Right ventricle myocardium inferior (tissue), 1 donor: ENCODE data around the gene PYGB. TPM values are rescaled to one million over a fixed set of nuclear protein-coding genes. Genes with fewer than 3 reads are reported as not detected.
"Not testable (repeated sequence)": the region's sequence is repeated elsewhere in the genome, so short reads cannot be mapped to it uniquely, and the experiment has no call there.

ENCODE experiments used
- ATAC-seq: fragments of 200-7000 bp; cut with Tn5 transposase; one replicate; pipeline ENCODE4 v1.9.1; 2020; ENCODE audit warnings: mild to moderate bottlenecking, moderate library complexity
- DNase-seq: peaks from one replicate; pipeline ENCODE4 v3.0.0; 2021; ENCODE audit errors: missing footprints
- intact Hi-C: fragments of 100-400 bp; cut with DNase I; formaldehyde crosslinking; loops from one replicate; pipeline ENCODE4 v1.11.0; 2022
- total RNA-seq: library from RNA; stranded (reverse); fragmentation: NEBNext Ultra II Directional; extraction: Animal tissue kit (Norgen Biotek cat#: 25700); gene quantifications from one replicate; pipeline ENCODE4 v1.2.1, GENCODE V29; 2021
- donor health status: DM: no; HTN: yes; CAD: no; lungs with severe emphysema.

PYGB gene
- total RNA-seq, 1 donor from 2014 or later = 174 TPM

DNA sequence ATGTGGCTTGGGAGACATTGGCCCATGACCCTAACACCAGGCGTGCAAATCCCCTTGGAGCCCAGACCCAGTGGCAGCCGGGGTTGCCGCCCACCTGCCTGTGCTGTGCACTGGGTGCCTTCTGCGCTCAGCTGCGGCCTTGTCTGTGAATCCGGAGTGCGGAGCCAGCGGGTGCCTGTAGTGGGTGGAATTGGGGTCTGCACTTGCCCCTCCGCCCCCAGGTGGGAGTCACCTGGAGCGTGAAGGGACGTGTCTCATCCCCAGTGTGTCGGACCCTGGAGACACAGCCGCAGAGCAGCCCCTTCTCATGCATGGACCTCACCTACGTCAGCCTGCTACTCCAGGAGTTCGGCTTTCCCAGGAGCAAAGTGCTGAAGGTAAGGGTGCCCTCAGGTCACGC, 22.9 kb upstream of the PYGB start:
- ATAC-seq = no peak
- DNase-seq = no peak
- intact Hi-C loops = no loop called here

DNA sequence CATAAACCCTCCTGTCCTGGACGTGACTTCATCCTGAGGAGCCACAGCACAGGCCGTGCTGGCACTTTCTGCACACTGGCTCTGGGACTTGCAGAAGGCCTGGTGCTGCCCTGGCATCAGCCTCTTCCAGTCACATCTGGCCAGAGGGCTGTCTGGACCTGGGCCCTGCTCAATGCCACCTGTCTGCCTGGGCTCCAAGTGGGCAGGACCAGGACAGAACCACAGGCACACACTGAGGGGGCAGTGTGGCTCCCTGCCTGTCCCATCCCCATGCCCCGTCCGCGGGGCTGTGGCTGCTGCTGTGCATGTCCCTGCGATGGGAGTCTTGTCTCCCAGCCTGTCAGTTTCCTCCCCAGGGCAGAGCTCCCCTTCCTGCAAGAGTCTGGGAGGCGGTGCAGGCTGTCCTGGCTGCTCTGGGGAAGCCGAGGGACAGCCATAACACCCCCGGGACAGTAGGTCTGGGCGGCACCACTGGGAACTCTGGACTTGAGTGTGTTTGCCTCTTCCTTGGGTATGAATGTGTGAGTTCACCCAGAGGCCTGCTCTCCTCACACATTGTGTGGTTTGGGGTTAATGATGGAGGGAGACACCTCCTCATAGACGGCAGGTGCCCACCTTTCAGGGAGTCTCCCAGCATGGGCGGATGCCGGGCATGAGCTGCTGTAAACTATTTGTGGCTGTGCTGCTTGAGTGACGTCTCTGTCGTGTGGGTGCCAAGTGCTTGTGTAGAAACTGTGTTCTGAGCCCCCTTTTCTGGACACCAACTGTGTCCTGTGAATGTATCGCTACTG, 22.0 kb upstream of the PYGB start:
- intact Hi-C loops = loop anchor here (2.0 kb wide), 1 partner anchor 21 kb away; no protein-coding TSS in a partner anchor
- DNase-seq (no peak), ATAC-seq (peak; percentile 28)

DNA sequence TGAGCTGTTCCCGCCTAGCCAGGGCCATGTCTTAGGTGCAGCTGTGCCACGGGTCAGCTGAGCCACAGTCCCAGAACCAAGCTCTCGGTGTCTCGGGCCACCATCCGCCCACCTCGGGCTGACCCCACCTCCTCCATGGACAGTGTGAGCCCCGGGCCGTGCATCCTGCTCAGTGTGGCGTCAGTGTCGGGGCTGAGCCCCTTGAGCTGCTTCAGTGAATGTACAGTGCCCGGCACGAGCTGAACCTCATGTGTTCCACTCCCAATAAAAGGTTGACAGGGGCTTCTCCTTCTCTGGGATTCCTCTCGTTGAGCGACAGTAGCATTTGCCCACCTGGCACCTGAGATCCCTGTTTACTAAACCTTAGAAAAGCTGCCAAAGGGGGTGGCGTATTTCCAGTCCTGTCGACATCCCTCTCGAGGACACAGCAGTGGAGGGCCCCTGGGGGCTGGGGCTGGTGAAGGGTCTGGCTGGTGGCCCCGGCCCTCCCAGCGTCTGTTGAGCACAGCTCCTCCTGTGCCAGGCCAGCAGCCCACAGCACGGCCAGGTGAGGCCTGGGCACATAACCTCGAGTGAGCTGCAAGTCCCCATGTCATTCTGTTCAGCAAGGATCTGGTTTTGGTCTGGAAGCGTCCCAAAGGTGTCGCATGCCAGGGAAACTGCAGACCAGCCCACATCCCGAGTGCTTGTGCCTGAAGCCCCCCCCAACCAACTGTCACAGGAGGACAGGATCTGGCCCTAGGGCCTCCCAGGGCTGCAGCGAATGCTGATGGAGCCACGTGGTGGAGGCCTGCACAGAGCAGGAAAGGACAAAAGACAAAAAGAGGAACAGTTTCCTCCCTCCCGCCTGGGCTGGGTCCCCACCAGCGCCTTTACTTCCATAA, 21.2 kb upstream of the PYGB start:
- peak; percentile 58 for ATAC-seq
- intact Hi-C loops = loop anchor here (2.0 kb wide), 1 partner anchor 20 kb away; no protein-coding TSS in a partner anchor
- peak; percentile 84 for DNase-seq

DNA sequence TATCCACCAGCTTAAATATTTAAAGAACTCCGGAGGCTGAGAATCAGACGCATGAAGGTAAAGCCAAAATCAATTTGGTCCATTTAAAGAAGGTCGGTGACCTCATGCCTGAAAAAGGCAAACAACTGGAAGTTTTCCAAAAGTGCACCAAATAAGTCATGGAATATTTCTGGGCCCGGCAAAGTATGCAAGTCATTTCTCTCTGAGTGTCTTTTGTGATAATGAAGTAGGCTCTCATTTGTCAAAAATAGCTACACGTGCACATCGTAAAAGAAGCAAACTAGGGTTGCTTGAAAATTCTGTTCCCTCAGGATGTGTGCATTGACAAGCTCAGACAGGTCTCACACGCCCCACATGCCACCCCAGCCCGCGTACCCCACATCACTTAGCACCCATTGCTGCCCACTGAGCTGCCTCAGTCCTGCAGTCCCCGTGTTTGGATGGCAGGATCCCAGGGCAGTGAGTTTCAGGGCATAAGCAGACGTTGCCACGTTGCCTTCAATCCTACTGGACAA, 20.5 kb upstream of the PYGB start:
- intact Hi-C loops = loop anchor here (2.0 kb wide), 1 partner anchor 19 kb away; no protein-coding TSS in a partner anchor

DNA sequence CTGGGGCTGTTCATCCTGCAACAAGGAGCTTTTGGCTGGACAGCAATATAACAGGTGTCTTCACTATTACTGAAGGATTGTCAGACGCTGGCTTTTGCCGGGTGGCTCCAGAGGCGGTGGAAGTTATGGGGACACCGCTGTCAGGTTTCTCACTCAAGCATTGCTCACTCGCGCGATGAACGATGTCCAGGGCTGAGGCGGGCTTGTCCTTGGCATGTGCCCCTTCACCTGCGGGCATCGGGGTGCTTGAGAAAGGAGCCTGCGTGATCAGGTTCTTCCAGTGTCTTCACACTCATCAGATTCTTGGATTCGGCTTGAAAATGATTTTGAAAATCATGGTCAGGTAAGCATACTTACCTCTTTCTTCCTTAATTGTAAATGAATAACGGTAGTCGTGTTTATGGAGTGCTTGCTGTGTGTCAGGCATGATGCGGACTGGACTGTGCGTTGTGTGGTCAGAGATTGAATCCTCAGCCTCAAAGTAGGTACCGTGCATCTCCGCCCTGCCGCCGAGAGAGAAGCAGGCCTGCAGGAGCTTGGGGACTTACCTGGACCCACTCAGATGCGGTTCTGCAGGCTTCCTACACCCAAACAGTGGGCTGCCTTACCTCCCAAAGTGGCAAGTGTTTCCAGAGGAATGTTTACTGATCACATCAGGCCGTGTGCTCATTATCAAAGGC, 18.3 kb upstream of the PYGB start:
- no peak for DNase-seq
- intact Hi-C loops = no loop called here
- no peak for ATAC-seq

More for the DNA sequence above, 20.5 kb upstream of the PYGB start:
- DNase-seq (no peak), ATAC-seq (peak; percentile 43)

DNA sequence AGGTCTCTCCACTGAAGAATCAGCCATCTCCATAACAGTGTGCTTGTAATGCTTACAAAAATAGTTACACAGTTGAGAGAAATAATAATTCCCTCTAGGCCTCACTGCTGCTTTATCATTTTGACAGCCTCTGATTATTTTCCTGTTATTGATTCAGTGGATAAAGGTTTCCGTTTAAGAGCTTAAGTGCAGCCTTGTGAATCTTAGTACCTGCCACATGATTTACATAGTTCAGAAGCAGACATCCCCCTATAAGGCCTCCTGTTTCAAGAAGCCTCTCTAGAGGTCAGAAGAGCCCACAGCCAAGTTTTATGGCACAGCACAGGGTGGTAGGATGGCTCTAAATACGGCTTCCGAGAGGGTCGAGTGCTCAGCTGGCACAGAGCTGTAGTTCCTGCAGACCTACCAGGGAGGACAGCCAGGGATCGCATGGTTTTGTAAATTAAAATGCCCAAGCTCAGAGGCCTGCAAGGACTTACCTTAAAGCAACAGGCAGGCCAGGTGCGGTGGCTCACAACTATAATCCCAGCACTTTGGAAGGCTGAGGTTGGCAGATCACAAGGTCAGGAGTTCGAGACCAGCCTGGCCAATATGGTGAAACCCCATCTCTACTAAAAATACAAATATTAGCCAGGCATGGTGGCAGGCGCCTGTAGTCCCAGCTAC, 17.6 kb upstream of the PYGB start:
- intact Hi-C loops = no loop called here
- ATAC-seq (peak; percentile 52), DNase-seq (no peak)

DNA sequence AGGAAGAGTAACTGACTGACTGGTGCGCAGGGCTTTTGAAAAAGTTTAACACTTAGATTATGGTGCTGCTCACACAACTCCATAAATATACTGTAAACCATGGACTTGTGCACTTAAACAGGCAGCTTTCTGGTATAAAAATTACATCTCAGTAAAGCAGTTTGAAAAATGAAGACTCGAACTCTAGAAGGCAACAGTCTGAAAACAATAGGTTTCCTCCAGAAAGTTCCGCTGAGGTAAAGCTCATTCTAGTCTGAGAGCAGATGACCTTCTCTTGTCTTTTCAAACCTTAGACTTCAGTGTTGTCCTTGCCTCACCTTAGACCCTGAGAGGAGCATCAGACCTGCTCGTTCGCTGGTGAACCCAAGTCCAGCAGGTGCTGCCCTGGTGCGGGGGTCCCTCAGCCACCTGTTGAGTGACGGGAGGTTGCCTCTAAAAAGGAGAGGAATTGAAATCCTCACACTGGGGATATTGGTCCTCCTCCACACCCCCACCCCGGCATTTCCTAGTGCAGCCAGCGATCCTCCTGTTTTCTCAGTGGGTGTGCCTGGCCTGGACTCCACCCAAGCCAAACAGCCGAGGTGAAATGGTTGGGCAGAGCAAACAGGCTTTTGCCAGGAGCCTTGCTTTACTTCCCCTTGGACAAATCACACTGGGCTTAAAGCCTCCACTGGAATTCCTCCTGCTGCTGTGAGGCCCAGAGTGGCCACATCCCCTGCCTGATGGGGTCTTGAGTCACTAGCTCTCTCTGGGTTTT, 14.7 kb upstream of the PYGB start:
- intact Hi-C loops = no loop called here
- DNase-seq = no peak
- ATAC-seq = peak; percentile 24

DNA sequence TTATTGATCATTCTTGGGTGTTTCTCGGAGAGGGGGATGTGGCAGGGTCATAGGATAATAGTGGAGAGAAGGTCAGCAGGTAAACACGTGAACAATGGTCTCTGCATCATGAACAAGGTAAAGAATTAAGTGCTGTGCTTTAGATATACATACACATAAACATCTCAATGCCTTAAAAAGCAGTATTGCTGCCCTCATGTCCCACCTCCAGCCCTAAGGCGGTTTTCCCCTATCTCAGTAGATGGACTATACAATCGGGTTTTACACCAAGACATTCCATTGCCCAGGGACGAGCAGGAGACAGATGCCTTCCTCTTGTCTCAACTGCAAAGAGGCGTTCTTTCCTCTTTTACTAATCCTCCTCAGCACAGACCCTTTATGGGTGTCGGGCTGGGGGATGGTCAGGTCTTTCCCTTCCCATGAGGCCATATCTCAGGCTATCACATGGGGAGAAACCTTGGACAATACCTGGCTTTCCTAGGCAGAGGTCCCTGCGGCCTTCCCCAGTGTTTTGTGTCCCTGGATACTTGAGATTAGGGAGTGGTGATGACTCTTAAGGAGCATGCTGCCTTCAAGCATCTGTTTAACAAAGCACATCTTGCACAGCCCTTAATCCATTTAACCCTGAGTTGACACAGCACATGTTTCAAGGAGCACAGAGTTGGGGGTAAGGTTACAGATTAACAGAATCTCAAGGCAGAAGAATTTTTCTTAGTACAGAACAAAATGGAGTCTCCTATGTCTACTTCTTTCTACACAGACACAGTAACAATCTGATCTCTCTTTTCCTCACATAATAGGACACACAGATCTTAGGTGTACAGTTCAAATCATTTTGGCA, 13.7 kb upstream of the PYGB start:
- intact Hi-C loops, ATAC-seq, DNase-seq: not testable (repeated sequence)

DNA sequence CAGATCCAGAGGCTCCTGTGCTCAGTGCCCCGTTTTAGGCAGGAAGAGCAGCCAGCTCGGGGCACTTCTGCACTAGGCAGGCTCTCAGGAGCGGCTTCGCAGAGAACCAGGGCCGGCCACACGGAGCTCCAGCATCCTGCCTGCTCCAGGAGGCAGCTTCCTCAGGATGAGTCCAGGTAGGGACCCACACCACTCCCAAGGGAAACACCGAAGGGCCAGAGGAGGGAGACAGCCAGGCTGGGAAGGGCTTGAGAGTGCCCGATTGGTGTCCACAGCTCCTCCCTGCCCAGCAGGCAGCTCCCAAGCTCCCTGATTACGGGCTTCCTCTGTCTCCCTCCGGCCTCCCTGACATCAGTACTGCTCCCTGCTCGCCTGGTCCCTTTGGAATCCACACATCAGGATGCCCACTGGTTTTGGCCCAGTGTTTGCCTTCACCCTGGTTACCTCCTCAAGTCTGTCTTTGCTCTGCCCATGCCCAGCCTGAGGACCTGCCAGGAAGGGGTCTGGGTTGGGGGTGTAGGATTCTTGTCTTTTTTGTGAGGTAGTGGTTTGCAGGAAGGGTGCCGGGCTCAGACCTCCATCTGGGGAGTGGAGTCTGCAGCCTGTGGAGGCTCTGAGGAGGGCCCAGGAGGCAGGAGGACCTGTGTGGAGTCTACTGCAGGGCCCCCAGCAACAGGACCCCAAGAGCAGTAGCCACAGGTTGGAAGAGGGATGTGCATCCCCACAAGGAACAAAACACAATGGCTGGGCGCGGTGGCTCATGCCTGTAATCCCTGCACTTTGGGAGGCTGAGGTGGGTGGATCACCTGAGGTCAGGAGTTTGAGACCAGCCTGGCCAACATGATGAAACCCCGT, 11.2 kb upstream of the PYGB start:
- intact Hi-C loops = no loop called here
- ATAC-seq (no peak), DNase-seq (no peak)

DNA sequence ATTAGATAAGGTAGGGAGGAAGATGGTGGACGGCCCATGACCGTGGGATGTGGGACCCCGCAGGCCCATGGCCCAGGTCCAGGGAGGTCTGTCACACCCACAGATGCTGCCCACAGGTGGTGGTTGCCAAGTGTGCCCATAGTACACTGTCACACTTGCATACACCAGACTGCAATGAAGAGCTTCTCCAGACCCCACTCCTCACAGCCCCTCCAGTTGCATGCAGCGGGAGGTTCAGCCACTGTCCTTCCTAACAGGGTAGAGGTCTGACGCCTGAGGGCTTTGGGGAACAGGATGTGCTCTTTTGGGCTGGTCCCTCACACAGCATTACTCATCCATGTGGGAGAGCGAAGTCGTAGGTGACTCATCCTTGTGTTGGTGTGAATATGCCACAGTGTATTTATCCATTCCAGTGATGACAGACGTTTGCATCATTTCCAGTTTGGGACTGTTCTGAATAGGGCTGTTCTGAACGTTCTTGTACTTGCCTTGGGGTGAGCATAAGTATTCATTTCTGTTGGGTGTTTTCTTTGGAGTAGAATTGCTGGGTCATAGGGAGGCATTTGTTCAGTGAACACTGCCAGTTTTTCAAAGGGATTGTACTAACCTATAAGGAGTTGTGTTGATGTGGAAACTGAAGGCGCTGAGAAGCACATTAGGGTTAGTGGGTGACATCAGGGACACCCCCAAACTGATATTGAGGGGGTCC, 10.1 kb upstream of the PYGB start:
- intact Hi-C loops = no loop called here
- no peak for DNase-seq
- peak; percentile 92 for ATAC-seq

DNA sequence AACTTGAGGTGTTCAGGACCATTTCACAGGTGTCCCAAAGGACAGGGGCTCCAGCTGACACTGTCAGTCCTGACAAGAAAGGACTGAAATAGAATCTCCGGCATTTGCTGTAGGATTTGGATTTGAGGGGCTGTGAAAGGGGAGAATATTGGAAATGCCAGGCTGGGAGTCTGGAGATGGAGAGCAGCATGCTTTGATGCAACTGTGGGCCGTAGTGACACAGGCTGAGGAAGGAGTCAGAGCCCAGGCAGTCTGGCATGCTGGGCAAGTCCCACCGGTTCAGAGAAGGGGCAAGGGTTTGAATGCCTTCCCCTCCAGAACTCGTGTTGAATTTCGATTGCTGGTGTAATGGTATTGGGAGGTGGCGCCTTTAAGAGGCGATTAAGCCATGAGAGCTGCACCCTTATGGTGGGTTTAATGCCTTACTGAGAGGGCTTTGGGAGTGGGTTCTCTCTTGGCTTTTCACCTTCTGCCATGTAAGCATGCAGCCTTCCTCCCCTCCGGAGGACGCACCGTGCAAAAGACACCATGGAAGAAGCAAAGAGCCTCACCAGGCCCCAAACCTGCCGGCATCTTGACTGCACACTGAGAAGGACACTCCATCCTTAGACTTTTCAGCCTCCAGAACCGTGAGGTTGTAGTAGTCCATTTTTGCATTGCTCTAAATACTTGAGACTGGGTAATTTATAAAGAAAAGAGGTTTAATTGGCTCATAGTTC, 9.4 kb upstream of the PYGB start:
- ATAC-seq (no peak), DNase-seq (no peak)

DNA sequence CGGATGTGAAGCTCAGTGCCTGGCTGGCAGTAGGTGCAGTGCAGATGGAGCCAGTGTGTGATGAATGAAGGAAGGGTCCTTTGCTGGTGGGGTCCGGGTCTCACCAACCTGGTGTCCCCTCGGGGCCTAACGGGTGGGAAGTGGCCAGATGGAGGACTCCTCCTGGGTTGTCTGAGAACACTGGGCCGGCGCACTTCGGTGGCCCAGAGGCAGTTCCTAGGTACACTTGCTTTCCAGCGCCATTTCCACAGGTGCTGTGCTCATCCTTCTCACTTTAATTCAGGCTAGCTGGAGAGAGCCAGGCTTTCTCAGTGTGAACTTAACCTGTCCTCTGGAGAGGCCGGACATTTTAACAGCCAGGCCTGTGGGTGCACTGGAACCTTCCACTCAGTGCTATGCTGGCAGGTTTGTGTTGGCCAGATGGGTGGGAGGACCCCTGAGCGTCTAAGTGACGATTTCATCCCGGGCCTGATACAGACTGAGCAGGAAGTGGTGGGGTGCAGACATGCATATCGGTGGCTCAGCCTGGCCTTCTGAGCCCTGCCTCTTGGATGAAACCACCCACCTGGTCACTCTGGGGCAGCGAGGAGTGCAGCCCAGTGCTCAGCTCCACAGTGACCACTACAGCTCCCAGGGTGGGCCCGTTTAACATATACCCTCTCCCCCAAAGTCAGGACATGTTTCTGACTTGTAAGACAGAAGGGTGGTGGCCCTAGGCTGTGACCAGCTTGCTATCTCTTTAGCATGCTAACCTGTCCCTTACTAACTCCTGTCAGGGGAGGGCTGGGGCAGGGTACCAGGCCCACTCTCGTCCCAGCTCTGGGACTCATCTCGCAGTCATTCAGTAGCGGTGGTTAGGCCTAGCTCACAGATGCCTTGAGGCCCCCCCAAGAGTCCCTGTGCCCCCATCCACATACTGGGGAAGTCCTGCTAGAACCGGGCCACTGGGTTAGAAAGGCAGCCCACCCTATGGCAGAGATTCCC, 8.2 kb upstream of the PYGB start:
- DNase-seq = no peak
- ATAC-seq = no peak
- intact Hi-C loops = no loop called here

More for the DNA sequence above, 9.4 kb upstream of the PYGB start:
- intact Hi-C loops = no loop called here

DNA sequence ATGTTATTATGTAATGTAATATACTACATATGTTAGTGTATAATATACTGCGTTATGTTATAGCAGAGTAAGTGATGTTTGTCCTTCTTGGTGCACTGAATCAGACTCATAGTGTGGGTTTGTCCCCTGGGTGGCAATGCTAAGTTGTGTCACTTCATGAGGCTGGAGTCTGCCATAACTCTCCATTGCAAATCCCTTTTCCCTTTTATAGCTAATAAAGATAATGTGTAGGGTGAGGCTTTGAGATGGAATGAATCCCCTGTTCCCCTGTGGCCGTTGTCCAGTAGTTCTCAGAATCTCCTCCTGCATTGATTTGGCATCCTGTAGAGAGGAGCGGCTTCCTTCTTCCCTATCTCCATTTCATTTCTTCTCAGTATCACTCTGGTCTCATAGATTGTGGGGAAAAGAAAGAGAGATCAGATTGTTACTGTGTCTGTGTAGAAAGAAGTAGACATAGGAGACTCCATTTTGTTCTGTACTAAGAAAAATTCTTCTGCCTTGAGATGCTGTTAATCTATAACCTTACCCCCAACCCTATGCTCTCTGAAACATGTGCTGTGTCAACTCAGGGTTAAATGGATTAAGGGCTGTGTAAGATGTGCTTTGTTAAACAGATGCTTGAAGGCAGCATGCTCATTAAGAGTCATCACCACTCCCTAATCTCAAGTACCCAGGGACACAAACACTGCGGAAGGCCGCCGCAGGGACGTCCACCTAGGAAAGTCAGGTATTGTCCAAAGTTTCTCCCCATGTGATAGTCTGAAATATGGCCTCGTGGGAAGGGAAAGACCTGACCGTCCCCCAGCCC, 6.8 kb upstream of the PYGB start:
- DNase-seq, ATAC-seq, intact Hi-C loops: not testable (repeated sequence)
